GM23338 (cell line): ENCODE data around the gene HIVEP3.

ENCODE experiments used
- CREB1 ChIP-seq: fragments of 250-450 bp; sonication (Bioruptor Pico); IDR thresholded peaks from 2 replicates; pipeline ENCODE4 v1.5.0; 2020; ENCODE audit warnings: low read depth, mild to moderate bottlenecking, moderate library complexity
- EZH2 ChIP-seq: fragments of 200-600 bp; sonication (generic); IDR thresholded peaks from one replicate; pipeline ENCODE4 v1.8.0; 2017; ENCODE audit warnings: antibody characterized with exemption, mild to moderate bottlenecking, low read depth; ENCODE audit not compliant: unreplicated experiment
- EZH2phosphoT487 ChIP-seq: fragments of 200-600 bp; sonication (generic); IDR thresholded peaks from one replicate; pipeline ENCODE4 v1.8.1; 2018; ENCODE audit warnings: antibody characterized with exemption; ENCODE audit not compliant: unreplicated experiment
- NANOG ChIP-seq: IDR thresholded peaks from 2 replicates; pipeline ENCODE4 v1.6.1; 2016; ENCODE audit warnings: antibody characterized with exemption, borderline replicate concordance
- POLR2AphosphoS5 ChIP-seq: IDR thresholded peaks from 2 replicates; pipeline ENCODE4 v1.6.1; 2016; ENCODE audit warnings: antibody characterized with exemption, low read depth
- STAT1 ChIP-seq: IDR thresholded peaks from one replicate; pipeline ENCODE4 v1.6.1; 2016; ENCODE audit warnings: antibody characterized with exemption; ENCODE audit not compliant: unreplicated experiment
- TF ChIP-seq, protein P1 (sequence below), 2 experiments: fragments of 200-600 bp in 1 of 2; sonication (generic) in 1 of 2; conservative IDR thresholded peaks; 2 replicates each; pipeline versions ENCODE4 v1.5.1 to v1.6.1; 2016 to 2017; ENCODE audit warnings: antibody characterized with exemption in 2 of 2, low read depth in 2 of 2, mild to moderate bottlenecking in 2 of 2, moderate library complexity in 1 of 2
- TF ChIP-seq, protein P2 (sequence below): fragments of 250-450 bp; sonication (Bioruptor Pico); IDR thresholded peaks from 2 replicates; pipeline ENCODE4 v1.5.0; 2020; ENCODE audit warnings: mild to moderate bottlenecking, moderate library complexity
- TF ChIP-seq, protein P3 (sequence below): IDR thresholded peaks from one replicate; pipeline ENCODE4 v1.6.1; 2018; ENCODE audit warnings: antibody characterized with exemption; ENCODE audit not compliant: unreplicated experiment
- TF ChIP-seq, protein P4 (sequence below): IDR thresholded peaks from 2 replicates; pipeline ENCODE4 v1.6.1; 2016; ENCODE audit warnings: antibody characterized with exemption

DNA sequence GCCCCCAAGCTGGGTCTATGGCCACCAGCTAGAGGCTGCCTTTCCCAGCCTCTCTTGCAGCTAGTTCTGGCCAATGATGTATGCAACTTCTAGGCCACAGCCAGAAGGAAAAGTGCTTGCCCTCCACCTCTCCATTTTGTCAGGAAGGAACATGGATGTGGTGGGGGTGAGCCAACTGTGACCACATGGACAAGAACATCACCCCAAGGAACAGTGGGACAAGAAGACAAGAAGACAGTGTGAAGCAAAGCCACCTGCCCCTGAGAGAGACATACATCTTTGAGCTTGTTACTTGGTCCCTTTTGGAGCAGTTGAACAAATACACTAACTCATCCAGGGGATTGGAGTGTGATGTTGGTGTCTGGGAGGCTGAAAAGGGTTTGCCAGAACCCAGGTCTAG is 328.4 kb downstream of the HIVEP3 start:
- TF ChIP-seq, protein P1, sequence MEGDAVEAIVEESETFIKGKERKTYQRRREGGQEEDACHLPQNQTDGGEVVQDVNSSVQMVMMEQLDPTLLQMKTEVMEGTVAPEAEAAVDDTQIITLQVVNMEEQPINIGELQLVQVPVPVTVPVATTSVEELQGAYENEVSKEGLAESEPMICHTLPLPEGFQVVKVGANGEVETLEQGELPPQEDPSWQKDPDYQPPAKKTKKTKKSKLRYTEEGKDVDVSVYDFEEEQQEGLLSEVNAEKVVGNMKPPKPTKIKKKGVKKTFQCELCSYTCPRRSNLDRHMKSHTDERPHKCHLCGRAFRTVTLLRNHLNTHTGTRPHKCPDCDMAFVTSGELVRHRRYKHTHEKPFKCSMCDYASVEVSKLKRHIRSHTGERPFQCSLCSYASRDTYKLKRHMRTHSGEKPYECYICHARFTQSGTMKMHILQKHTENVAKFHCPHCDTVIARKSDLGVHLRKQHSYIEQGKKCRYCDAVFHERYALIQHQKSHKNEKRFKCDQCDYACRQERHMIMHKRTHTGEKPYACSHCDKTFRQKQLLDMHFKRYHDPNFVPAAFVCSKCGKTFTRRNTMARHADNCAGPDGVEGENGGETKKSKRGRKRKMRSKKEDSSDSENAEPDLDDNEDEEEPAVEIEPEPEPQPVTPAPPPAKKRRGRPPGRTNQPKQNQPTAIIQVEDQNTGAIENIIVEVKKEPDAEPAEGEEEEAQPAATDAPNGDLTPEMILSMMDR (conservative IDR thresholded peaks at IDR 0.05; ENCODE audit: low read depth in 2 of 2), result no peak
- TF ChIP-seq EZH2phosphoT487 (no peak), EZH2 (no peak), POLR2AphosphoS5 (no peak), NANOG (no peak), CREB1 (no peak), STAT1 (no peak)
- TF ChIP-seq, protein P2, sequence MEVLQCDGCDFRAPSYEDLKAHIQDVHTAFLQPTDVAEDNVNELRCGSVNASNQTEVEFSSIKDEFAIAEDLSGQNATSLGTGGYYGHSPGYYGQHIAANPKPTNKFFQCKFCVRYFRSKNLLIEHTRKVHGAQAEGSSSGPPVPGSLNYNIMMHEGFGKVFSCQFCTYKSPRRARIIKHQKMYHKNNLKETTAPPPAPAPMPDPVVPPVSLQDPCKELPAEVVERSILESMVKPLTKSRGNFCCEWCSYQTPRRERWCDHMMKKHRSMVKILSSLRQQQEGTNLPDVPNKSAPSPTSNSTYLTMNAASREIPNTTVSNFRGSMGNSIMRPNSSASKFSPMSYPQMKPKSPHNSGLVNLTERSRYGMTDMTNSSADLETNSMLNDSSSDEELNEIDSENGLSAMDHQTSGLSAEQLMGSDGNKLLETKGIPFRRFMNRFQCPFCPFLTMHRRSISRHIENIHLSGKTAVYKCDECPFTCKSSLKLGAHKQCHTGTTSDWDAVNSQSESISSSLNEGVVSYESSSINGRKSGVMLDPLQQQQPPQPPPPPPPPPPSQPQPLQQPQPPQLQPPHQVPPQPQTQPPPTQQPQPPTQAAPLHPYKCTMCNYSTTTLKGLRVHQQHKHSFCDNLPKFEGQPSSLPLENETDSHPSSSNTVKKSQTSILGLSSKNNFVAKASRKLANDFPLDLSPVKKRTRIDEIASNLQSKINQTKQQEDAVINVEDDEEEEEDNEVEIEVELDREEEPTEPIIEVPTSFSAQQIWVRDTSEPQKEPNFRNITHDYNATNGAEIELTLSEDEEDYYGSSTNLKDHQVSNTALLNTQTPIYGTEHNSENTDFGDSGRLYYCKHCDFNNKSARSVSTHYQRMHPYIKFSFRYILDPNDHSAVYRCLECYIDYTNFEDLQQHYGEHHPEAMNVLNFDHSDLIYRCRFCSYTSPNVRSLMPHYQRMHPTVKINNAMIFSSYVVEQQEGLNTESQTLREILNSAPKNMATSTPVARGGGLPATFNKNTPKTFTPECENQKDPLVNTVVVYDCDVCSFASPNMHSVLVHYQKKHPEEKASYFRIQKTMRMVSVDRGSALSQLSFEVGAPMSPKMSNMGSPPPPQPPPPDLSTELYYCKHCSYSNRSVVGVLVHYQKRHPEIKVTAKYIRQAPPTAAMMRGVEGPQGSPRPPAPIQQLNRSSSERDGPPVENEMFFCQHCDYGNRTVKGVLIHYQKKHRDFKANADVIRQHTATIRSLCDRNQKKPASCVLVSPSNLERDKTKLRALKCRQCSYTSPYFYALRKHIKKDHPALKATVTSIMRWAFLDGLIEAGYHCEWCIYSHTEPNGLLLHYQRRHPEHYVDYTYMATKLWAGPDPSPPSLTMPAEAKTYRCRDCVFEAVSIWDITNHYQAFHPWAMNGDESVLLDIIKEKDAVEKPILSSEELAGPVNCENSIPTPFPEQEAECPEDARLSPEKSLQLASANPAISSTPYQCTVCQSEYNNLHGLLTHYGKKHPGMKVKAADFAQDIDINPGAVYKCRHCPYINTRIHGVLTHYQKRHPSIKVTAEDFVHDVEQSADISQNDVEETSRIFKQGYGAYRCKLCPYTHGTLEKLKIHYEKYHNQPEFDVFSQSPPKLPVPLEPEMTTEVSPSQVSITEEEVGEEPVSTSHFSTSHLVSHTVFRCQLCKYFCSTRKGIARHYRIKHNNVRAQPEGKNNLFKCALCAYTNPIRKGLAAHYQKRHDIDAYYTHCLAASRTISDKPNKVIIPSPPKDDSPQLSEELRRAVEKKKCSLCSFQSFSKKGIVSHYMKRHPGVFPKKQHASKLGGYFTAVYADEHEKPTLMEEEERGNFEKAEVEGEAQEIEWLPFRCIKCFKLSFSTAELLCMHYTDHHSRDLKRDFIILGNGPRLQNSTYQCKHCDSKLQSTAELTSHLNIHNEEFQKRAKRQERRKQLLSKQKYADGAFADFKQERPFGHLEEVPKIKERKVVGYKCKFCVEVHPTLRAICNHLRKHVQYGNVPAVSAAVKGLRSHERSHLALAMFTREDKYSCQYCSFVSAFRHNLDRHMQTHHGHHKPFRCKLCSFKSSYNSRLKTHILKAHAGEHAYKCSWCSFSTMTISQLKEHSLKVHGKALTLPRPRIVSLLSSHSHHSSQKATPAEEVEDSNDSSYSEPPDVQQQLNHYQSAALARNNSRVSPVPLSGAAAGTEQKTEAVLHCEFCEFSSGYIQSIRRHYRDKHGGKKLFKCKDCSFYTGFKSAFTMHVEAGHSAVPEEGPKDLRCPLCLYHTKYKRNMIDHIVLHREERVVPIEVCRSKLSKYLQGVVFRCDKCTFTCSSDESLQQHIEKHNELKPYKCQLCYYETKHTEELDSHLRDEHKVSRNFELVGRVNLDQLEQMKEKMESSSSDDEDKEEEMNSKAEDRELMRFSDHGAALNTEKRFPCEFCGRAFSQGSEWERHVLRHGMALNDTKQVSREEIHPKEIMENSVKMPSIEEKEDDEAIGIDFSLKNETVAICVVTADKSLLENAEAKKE, result no peak
- TF ChIP-seq, protein P3, sequence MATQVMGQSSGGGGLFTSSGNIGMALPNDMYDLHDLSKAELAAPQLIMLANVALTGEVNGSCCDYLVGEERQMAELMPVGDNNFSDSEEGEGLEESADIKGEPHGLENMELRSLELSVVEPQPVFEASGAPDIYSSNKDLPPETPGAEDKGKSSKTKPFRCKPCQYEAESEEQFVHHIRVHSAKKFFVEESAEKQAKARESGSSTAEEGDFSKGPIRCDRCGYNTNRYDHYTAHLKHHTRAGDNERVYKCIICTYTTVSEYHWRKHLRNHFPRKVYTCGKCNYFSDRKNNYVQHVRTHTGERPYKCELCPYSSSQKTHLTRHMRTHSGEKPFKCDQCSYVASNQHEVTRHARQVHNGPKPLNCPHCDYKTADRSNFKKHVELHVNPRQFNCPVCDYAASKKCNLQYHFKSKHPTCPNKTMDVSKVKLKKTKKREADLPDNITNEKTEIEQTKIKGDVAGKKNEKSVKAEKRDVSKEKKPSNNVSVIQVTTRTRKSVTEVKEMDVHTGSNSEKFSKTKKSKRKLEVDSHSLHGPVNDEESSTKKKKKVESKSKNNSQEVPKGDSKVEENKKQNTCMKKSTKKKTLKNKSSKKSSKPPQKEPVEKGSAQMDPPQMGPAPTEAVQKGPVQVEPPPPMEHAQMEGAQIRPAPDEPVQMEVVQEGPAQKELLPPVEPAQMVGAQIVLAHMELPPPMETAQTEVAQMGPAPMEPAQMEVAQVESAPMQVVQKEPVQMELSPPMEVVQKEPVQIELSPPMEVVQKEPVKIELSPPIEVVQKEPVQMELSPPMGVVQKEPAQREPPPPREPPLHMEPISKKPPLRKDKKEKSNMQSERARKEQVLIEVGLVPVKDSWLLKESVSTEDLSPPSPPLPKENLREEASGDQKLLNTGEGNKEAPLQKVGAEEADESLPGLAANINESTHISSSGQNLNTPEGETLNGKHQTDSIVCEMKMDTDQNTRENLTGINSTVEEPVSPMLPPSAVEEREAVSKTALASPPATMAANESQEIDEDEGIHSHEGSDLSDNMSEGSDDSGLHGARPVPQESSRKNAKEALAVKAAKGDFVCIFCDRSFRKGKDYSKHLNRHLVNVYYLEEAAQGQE, result no peak
- TF ChIP-seq, protein P4, sequence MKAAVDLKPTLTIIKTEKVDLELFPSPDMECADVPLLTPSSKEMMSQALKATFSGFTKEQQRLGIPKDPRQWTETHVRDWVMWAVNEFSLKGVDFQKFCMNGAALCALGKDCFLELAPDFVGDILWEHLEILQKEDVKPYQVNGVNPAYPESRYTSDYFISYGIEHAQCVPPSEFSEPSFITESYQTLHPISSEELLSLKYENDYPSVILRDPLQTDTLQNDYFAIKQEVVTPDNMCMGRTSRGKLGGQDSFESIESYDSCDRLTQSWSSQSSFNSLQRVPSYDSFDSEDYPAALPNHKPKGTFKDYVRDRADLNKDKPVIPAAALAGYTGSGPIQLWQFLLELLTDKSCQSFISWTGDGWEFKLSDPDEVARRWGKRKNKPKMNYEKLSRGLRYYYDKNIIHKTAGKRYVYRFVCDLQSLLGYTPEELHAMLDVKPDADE, result no peak
